ENCODE results near the gene BATF2.

GRCh38 chr11:65019824-65020223 lies 23.1 kb upstream of the BATF2 start:
- TF ChIP-seq YY1 (IDR thresholded peaks at IDR 0.05; ENCODE audit: low read depth, low read length), result no peak
- TF ChIP-seq RAD21 (IDR thresholded peaks at IDR 0.05; ENCODE audit: insufficient read depth, low read depth, low read length), result no peak
- TF ChIP-seq NBN (IDR thresholded peaks at IDR 0.05), result no peak
- TF ChIP-seq, protein P1, sequence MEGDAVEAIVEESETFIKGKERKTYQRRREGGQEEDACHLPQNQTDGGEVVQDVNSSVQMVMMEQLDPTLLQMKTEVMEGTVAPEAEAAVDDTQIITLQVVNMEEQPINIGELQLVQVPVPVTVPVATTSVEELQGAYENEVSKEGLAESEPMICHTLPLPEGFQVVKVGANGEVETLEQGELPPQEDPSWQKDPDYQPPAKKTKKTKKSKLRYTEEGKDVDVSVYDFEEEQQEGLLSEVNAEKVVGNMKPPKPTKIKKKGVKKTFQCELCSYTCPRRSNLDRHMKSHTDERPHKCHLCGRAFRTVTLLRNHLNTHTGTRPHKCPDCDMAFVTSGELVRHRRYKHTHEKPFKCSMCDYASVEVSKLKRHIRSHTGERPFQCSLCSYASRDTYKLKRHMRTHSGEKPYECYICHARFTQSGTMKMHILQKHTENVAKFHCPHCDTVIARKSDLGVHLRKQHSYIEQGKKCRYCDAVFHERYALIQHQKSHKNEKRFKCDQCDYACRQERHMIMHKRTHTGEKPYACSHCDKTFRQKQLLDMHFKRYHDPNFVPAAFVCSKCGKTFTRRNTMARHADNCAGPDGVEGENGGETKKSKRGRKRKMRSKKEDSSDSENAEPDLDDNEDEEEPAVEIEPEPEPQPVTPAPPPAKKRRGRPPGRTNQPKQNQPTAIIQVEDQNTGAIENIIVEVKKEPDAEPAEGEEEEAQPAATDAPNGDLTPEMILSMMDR (IDR thresholded peaks at IDR 0.05 in 2 of 3, conservative IDR thresholded peaks at IDR 0.05 in 1 of 3; ENCODE audit: control insufficient read depth in 2 of 3, extremely low read depth in 1 of 3, insufficient read depth in 1 of 3, low read depth in 3 of 3, low read length in 3 of 3), result no peak
- TF ChIP-seq, protein P2, sequence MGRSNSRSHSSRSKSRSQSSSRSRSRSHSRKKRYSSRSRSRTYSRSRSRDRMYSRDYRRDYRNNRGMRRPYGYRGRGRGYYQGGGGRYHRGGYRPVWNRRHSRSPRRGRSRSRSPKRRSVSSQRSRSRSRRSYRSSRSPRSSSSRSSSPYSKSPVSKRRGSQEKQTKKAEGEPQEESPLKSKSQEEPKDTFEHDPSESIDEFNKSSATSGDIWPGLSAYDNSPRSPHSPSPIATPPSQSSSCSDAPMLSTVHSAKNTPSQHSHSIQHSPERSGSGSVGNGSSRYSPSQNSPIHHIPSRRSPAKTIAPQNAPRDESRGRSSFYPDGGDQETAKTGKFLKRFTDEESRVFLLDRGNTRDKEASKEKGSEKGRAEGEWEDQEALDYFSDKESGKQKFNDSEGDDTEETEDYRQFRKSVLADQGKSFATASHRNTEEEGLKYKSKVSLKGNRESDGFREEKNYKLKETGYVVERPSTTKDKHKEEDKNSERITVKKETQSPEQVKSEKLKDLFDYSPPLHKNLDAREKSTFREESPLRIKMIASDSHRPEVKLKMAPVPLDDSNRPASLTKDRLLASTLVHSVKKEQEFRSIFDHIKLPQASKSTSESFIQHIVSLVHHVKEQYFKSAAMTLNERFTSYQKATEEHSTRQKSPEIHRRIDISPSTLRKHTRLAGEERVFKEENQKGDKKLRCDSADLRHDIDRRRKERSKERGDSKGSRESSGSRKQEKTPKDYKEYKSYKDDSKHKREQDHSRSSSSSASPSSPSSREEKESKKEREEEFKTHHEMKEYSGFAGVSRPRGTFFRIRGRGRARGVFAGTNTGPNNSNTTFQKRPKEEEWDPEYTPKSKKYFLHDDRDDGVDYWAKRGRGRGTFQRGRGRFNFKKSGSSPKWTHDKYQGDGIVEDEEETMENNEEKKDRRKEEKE (IDR thresholded peaks at IDR 0.05), result no peak
- no peak for TF ChIP-seq YBX1 (IDR thresholded peaks at IDR 0.05)
- no peak for TF ChIP-seq EP300 (IDR thresholded peaks at IDR 0.05; ENCODE audit: borderline replicate concordance in 1 of 2, control insufficient read depth in 1 of 2, low read depth in 2 of 2, low read length in 2 of 2)
- TF ChIP-seq CHD1 (IDR thresholded peaks at IDR 0.05; ENCODE audit: low read depth, low read length), result no peak
- no peak for TF ChIP-seq POLR2AphosphoS5 (IDR thresholded peaks at IDR 0.05; ENCODE audit: low read length)
- no peak for TF ChIP-seq EGR1 (IDR thresholded peaks at IDR 0.05; ENCODE audit: borderline replicate concordance in 1 of 2, low read depth in 2 of 2, low read length in 2 of 2)
- TF ChIP-seq MAX (IDR thresholded peaks at IDR 0.05; ENCODE audit: low read depth, low read length), result no peak
- no peak for TF ChIP-seq MYC (IDR thresholded peaks at IDR 0.05; ENCODE audit: insufficient read depth, insufficient read length, insufficient replicate concordance, low read length, severe bottlenecking)
